Measurements from ENCODE around the gene SLC1A2.

The SLC1A2 gene

DNA sequence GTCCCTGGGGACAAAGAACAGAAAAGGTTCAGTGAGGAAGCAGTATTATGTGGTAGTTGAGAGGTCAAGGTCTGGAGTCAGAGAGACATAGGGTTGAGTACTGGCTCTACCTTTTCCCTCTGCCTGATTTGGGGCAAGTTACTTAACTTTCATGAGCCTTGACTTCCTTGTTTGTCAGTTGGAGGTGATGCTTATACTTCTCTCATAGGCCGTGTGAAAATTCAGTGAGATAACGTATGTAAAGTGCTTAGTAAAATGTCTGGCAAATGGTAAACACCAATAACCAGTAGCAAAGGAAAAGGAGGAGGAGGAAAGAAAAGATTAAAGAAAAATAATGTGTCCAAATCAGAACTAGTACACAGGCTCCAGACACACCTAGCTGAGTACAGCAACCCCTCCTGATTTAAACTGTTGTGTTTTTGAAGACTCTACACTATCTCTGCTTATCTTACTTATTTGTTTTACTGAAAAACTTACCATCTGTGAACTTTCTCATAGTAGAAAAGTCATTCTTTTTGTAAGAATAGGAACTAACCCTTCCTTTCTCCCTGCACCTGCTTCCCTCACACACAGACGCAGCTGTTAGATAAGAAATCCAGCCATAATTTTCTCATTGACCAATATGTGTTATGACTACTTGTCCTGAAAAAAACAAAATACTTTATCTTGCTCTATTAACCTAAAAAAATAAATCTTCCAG lies 153.5 kb downstream of the SLC1A2 start:
- DNase-seq: no peak

GRCh38 chr11:35262735-35263134 lies 156.6 kb downstream of the SLC1A2 start:
- DNase-seq: no peak

DNA sequence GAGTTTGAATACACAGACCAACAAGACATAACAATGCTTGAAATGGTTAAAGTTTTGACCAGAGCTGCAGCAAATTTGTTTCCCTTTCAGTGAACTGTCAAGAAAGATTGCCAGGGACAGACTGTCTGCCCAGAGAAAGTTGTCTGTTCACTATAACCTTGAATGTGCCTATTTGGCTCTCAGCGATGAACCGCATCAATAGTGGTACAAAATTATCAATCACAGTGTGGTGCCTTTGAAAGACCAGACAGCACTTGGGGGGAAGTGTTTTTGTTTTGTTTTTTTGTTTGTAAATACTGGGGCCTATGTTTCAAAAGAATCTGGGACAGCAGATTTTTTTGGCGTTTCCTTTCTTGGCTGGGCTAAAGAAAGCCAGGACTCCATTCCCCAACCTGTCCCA lies 157.3 kb downstream of the SLC1A2 start:
- no peak for DNase-seq

DNA sequence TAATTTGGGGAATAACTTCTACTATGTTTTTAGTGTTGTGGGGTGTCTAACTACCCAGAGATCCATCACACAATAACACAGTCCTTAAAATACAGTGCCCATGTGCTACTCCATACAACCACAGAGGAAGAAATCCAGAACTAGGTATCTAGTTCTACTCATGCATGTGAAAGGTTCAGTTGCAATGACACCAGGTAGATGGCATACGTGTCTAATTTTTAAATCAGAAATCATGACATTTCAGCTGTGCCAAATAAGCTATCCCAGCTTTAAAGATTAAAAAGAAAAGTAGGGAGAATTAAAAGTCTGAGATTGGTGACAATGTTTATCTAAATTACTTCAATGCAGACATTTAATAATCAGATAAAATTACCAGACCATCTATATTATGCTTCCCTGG lies 158.2 kb downstream of the SLC1A2 start:
- DNase-seq: no peak

DNA sequence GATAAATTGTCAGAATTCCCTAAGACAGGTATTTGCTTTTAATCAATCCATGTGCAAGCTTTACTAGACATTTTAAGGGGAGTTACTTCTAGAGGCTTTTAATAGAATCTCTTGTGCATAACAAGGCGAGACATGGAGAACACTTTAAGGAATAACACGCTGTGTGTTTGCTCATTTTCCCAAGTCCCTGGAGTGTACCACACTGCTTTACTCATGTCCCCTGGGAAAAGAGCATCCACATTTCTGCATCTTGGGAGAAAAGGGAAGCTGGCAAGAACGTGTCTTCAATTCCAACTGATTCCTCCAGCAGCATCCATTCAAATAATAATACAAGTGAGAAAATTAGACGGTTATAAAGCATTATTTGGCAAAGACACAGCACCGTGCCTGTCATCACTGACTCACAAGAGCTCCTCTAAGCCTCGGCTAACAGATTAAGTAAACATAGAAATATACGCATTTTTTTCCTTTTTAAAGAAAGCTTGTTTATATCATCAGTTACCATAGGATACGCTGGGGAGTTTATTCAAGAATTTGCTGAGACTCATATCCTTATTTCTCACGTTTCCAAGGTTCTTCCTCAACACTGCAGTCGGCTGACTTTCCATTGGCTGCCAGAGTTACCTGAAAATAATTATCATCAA lies 158.9 kb downstream of the SLC1A2 start:
- peak in 1 of 3 experiments; percentile 4 for DNase-seq

DNA sequence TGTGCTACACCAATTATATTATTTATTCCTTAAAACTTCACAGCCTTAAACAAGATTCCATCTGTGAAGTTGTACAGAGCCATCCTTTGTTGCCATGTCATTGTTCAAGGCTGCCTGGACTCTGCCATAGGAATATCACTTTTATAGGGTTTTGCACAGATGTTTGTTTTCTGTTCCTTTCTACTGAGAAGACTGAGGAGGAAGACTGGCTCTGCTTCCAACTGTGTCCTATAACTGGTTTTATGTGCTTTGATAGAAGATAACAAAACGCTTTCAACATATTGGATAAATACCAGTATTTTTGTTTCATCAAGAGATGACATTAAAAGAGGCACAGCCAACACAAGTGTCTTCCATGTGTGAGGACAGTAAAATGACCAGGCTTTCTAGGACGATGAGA lies 159.8 kb downstream of the SLC1A2 start:
- no peak for DNase-seq

DNA sequence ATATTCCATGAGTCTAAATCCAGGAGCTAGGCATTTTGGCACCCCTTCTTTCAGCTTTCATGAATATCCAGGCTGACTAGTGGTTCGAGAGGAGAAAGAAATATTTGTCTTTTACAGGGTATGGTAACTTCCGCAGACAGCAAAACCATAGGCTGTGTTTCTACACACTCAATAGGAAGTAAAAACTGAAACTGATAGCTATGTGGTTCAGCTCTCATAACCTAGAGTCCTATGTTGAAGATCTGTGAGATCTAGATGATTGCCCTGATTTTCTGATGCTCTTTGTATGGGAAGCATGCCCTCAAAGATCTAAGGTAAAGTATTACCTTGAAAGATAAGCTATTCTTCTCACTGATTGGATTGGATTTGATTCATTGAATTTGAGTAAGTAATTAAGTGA lies 162.1 kb downstream of the SLC1A2 start:
- no peak for DNase-seq

DNA sequence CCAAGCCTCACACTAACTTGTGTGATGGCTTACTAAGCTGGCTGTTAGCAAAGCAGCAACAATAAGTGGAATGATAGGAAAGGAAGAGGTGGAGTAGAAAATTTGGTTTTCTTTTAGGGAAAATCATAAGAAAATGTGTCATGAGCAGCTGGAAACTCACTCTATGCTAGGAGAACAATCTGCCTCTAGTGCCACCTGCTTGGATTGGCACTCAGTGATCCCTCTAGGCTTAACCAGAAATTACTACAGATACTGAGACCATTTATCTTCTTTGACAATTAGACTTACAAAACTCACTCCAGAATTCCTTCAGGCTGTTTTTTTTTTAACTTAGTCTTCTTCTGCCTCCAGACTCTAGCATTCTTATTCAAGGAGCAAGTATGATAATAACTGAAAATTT lies 163.1 kb downstream of the SLC1A2 start:
- DNase-seq: no peak

- no peak for DNase-seq
Observed at GRCh38 chr11:35255514-35255913, 163.8 kb downstream of the SLC1A2 start.

- DNase-seq: no peak
Observed at GRCh38 chr11:35253237-35253636, 166.1 kb downstream of the SLC1A2 start.

DNA sequence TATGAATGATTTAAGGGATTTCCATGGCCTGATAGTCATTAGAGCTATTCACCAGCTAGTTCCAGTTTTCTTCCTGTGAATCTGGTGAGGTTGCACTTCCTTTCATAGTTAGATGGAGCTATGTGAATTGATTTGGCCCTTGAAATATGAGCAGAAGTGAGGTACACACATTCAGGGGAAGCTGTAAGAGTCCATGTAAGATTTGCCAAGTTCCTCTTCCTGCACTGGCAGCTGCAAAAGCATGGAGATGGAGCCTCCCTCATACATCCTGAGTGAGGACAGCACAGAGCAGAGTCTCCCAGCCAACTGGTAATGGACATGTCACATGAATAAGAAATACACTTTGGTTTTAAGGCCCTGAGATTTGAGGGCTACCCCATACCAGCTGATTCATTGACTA lies 168.7 kb downstream of the SLC1A2 start:
- no peak for DNase-seq

DNA sequence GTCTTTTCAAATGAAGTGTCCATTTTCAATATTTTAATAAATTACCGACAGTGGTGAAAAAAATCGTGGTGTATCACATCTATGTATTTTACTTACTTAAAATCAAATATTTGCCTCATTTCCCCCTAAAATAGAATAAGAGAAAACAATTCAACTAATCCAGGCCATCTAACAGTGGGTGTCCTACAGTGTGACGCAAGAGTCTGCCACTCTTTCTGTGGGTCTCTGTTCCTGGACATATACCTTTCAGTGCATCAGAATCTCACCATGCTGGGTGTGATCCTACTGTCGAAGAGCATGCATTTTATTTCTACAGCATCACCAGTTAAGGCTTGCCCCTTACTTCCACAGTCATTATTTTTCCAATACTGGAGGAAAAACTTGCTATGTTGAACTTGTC lies 169.2 kb downstream of the SLC1A2 start:
- no peak for DNase-seq

DNA sequence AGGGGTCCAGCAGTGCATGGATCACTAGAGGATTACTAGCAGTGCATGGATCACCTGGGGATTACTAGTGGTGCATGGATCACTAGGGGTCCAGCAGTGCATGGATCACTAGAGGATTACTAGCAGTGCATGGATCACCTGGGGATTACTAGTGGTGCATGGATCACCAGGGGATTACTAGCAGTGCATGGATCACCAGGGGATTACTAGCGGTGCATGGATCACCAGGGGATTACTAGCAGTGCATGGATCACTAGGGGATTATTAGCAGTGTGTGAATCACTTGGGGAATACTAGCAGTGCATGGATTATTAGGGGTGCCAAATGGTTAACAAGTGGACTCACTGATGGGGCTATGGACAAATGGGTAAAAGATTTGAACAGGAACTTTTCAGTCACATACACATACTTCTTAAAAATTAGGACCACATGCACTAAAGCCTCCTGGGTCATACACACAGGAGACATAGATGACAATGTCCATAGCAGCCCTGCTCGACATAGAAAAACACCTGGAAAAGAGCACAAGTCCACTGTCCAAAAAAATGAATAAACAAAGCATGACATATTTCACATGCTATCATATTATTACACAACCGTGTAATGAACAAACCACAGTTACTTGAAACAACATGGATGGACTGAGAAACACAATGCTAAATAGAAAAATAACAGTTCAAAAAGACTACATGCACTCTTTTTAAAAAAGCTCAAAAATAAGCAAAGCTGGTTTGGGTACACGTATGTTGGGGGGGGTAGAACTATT lies 170.6 kb downstream of the SLC1A2 start:
- DNase-seq: no peak

DNA sequence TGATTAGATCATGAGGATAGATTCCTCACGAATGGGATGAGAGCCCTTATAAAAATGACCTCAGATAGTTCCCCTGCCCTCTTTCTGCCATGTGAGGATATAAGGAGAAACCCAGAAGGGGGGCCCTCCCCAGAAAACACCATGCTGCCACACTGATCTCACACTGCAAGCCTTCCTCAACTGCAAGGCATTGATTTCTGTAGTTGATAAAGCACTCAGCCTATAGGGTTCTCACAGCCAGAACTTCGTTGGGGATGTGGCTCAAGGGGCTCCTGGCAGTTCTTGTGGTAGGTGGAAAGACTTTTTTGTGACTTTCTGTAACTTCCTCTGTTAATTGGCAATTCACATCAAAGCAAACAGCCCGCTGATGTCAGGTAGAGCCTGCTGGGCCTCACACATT lies 171.5 kb downstream of the SLC1A2 start:
- DNase-seq: no peak

GRCh38 chr11:35247428-35247827 lies 171.9 kb downstream of the SLC1A2 start:
- DNase-seq: no peak

DNA sequence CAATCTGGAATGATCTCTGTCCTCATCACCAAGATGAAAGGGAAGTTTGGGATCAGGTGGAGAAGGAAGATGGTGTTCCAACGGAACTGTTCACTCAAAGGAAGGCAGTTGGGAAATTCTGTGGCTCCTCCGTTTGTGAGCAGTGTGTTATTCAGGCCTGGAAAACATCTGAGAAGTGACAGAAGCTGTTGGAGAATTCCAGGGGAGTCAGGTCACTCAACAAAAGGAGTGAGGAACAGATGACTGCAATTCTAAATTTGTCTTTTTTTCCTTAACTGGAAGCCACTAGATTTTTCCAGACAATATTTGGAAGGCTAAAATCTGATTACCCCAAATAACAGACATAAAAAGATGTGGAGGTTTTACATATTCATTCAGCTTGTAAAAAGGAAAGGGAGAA lies 172.6 kb downstream of the SLC1A2 start:
- DNase-seq: no peak

DNA sequence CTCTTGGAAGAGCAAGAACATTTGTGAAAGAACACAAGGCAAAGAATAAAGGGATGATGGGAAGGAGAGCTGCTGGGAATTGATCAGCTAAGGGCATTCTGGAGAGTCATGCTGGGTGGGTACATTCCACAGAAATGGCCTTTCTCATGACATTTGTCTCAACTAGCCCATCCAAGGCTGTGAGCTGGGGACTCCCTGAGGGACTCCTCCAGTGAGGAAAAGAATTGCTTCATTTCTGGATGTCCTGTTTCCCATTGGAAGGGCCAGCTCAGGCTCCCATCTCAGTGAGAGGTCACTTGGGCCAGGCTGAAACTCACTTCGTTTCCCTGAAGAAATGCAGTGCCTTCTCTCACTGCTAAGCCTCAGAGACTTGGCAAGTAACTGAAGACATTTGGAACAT lies 173.6 kb downstream of the SLC1A2 start:
- DNase-seq: no peak

GRCh38 chr11:35245056-35245455 lies 174.3 kb downstream of the SLC1A2 start:
- no peak for DNase-seq

- no peak for DNase-seq
Observed at GRCh38 chr11:35243774-35244173, 175.6 kb downstream of the SLC1A2 start.

- peak in 1 of 3 experiments; percentile 16 for DNase-seq
Observed at GRCh38 chr11:35242412-35243242, 176.7 kb downstream of the SLC1A2 start.

GRCh38 chr11:35241531-35241930 lies 177.8 kb downstream of the SLC1A2 start:
- no peak for DNase-seq

DNA sequence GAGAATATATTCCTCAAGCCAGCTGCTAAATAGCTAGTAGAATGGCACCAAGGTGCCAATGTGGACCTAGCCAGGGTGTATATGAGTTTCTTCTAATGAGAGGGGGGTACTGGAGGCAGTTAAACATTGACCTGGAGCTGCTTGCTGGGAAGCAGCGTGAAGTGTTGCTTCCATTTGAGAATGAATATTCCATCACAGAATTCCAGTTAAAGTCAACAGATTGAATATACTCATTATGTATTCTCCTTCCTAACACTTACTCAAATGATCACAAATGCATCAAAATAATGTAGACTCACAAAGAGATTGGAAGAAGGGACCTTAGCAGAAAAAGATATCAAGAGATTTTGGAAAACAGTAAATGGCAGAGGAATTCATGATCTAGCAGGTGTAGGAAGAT lies 178.3 kb downstream of the SLC1A2 start:
- DNase-seq: no peak

DNA sequence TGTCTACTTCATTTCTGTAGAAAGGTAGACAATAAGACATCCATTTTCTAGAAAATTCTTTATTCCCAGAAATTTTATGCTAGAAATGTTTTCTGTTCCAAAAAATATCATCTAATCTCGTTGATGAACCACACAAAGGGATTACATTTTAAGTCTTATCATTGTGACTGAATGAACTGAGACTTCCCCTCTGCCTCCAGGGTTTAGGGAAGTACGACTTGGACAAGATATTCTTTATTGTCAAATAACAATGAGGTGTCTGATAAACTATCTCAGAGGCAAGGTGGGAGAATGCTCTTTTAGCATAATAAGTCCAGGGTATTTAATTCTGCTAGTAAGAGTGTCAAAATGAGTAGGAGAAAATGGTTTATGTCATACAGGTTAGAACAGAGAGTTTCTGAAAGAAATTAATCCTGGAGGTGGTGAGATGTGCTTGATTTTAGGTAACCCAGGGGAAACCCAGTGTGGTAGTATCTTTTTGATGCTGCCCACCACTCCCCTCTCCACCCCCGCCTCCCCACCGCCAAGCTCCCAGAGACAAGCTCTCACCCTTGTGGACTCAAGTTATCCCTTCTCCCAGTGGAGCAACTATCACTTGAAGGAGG lies 179.8 kb downstream of the SLC1A2 start:
- DNase-seq: no peak

All from NCI-H1417 (cell line).